ENCODE data around the gene PHF1.

Gene PHF1

GRCh38 chr6:33454009-33454946 is 43.5 kb downstream of the PHF1 start, which contains the start of gene ZBTB9 (continued):
- TF ChIP-seq AEBP2 (tag by site-specific recombination; IDR thresholded peaks at IDR 0.05; ENCODE audit: borderline replicate concordance) (no peak), ZNF132 (tag by site-specific recombination; IDR thresholded peaks at IDR 0.05; ENCODE audit: borderline replicate concordance) (no peak), KLF9 (tag by site-specific recombination; IDR thresholded peaks at IDR 0.05; ENCODE audit: low read depth) (peak; percentile 96), ZNF426 (tag by site-specific recombination; IDR thresholded peaks at IDR 0.05) (no peak), GLI4 (tag by site-specific recombination; IDR thresholded peaks at IDR 0.05) (no peak), ZFP69B (tag by site-specific recombination; IDR thresholded peaks at IDR 0.05) (peak; percentile 26; the same call in 1 of the 2 replicates), ZNF600 (tag by site-specific recombination; IDR thresholded peaks at IDR 0.05) (peak; percentile 93), ZXDB (tag by site-specific recombination; IDR thresholded peaks at IDR 0.05) (peak; percentile 65), ZNF561 (tag by site-specific recombination; IDR thresholded peaks at IDR 0.05; ENCODE audit: borderline replicate concordance) (peak; percentile 94), ZFHX2 (tag by site-specific recombination; conservative IDR thresholded peaks at IDR 0.05) (peak; percentile 79), KLF1 (tag by site-specific recombination; IDR thresholded peaks at IDR 0.05) (no peak; the same call in none of the 2 replicates), ZNF26 (tag by site-specific recombination; IDR thresholded peaks at IDR 0.05) (no peak), ZBTB7A (tag by site-specific recombination; IDR thresholded peaks at IDR 0.05; ENCODE audit: low read depth) (0 out of 2 replicates have a peak, but pooled peaks have one; percentile 44), ZSCAN30 (tag by site-specific recombination; IDR thresholded peaks at IDR 0.05) (peak; percentile 87), ZNF223 (tag by site-specific recombination; IDR thresholded peaks at IDR 0.05) (peak; percentile 75; the same call in 1 of the 2 replicates), ZBTB1 (tag by site-specific recombination; IDR thresholded peaks at IDR 0.05) (no peak), KLF10 (tag by site-specific recombination; IDR thresholded peaks at IDR 0.05) (peak; percentile 42), ZNF514 (tag by site-specific recombination; IDR thresholded peaks at IDR 0.05) (no peak), KLF8 (tag by site-specific recombination; IDR thresholded peaks at IDR 0.05) (no peak), OSR2 (tag by site-specific recombination; IDR thresholded peaks at IDR 0.05) (no peak), ZNF639 (tag by site-specific recombination; IDR thresholded peaks at IDR 0.05) (peak; percentile 56), ZBTB44 (tag by site-specific recombination; IDR thresholded peaks at IDR 0.05) (no peak), ZNF768 (tag by site-specific recombination; IDR thresholded peaks at IDR 0.05) (0 out of 2 replicates have a peak, but pooled peaks have one; percentile 10)
- TF ChIP-seq, protein P1, sequence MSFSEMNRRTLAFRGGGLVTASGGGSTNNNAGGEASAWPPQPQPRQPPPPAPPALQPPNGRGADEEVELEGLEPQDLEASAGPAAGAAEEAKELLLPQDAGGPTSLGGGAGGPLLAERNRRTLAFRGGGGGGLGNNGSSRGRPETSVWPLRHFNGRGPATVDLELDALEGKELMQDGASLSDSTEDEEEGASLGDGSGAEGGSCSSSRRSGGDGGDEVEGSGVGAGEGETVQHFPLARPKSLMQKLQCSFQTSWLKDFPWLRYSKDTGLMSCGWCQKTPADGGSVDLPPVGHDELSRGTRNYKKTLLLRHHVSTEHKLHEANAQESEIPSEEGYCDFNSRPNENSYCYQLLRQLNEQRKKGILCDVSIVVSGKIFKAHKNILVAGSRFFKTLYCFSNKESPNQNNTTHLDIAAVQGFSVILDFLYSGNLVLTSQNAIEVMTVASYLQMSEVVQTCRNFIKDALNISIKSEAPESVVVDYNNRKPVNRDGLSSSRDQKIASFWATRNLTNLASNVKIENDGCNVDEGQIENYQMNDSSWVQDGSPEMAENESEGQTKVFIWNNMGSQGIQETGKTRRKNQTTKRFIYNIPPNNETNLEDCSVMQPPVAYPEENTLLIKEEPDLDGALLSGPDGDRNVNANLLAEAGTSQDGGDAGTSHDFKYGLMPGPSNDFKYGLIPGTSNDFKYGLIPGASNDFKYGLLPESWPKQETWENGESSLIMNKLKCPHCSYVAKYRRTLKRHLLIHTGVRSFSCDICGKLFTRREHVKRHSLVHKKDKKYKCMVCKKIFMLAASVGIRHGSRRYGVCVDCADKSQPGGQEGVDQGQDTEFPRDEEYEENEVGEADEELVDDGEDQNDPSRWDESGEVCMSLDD (tag by site-specific recombination; IDR thresholded peaks at IDR 0.05) = no peak; the same call in 1 of the 2 replicates
- TF ChIP-seq, protein P2, sequence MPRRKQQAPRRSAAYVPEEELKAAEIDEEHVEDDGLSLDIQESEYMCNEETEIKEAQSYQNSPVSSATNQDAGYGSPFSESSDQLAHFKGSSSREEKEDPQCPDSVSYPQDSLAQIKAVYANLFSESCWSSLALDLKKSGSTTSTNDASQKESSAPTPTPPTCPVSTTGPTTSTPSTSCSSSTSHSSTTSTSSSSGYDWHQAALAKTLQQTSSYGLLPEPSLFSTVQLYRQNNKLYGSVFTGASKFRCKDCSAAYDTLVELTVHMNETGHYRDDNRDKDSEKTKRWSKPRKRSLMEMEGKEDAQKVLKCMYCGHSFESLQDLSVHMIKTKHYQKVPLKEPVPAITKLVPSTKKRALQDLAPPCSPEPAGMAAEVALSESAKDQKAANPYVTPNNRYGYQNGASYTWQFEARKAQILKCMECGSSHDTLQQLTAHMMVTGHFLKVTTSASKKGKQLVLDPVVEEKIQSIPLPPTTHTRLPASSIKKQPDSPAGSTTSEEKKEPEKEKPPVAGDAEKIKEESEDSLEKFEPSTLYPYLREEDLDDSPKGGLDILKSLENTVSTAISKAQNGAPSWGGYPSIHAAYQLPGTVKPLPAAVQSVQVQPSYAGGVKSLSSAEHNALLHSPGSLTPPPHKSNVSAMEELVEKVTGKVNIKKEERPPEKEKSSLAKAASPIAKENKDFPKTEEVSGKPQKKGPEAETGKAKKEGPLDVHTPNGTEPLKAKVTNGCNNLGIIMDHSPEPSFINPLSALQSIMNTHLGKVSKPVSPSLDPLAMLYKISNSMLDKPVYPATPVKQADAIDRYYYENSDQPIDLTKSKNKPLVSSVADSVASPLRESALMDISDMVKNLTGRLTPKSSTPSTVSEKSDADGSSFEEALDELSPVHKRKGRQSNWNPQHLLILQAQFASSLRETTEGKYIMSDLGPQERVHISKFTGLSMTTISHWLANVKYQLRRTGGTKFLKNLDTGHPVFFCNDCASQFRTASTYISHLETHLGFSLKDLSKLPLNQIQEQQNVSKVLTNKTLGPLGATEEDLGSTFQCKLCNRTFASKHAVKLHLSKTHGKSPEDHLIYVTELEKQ (tag by site-specific recombination; IDR thresholded peaks at IDR 0.05; ENCODE audit: borderline replicate concordance) = no peak
